GM12878 (cell line): ENCODE data around the gene CISTR.

Experiments
- ELK1 ChIP-seq: IDR thresholded peaks from 2 replicates; pipeline ENCODE4 v1.6.1; 2012; ENCODE audit warnings: low read depth, low read length, improper control_type of control experiment
- GATAD2B ChIP-seq: fragments of 450-650 bp; conservative IDR thresholded peaks from 2 replicates; pipeline ENCODE4 v1.6.1; 2017; ENCODE audit warnings: low read depth, mild to moderate bottlenecking, moderate library complexity
- HDAC6 ChIP-seq: fragments of 200-600 bp; sonication (generic); IDR thresholded peaks from one replicate; pipeline ENCODE4 v1.8.0; 2017; ENCODE audit warnings: antibody characterized with exemption; ENCODE audit not compliant: unreplicated experiment
- MEF2A ChIP-seq: IDR thresholded peaks from 2 replicates; pipeline ENCODE4 v1.6.1; 2011; ENCODE audit warnings: low read depth, mild to moderate bottlenecking, low read length, moderate library complexity; ENCODE audit not compliant: insufficient read depth
- RAD21 ChIP-seq: IDR thresholded peaks from 2 replicates; pipeline ENCODE4 v1.6.1; 2011; ENCODE audit warnings: mild to moderate bottlenecking, low read depth, low read length, moderate library complexity; ENCODE audit not compliant: insufficient read depth
- RELA ChIP-seq: fragments of 450-650 bp; IDR thresholded peaks from 2 replicates; pipeline ENCODE4 v1.8.0; 2014; ENCODE audit warnings: borderline replicate concordance; ENCODE audit not compliant: partially characterized antibody
- SKIL ChIP-seq: fragments of 450-650 bp; IDR thresholded peaks from 2 replicates; pipeline ENCODE4 v1.6.1; 2017; ENCODE audit warnings: mild to moderate bottlenecking, low read depth, inconsistent platforms; ENCODE audit not compliant: poor library complexity, severe bottlenecking
- SMC3 ChIP-seq: IDR thresholded peaks from 2 replicates; pipeline ENCODE4 v1.6.1; 2011; ENCODE audit warnings: low read length, improper control_type of control experiment, borderline replicate concordance
- SRF ChIP-seq, 2 experiments: IDR thresholded peaks; 2 replicates each; pipeline ENCODE4 v1.6.1; 2011; ENCODE audit warnings: low read depth in 2 of 2, low read length in 2 of 2, mild to moderate bottlenecking in 1 of 2, moderate library complexity in 1 of 2
- TARDBP ChIP-seq: IDR thresholded peaks from 2 replicates; pipeline ENCODE4 v1.6.1; 2016; ENCODE audit warnings: borderline replicate concordance
- ZNF274 ChIP-seq: IDR thresholded peaks from one replicate; pipeline ENCODE4 v1.8.0; 2011; ENCODE audit not compliant: insufficient read length, insufficient read depth
- TF ChIP-seq, protein P1 (sequence below): IDR thresholded peaks from 2 replicates; pipeline ENCODE4 v1.6.1; 2012; ENCODE audit warnings: low read length, inconsistent platforms
- TF ChIP-seq, protein P2 (sequence below), 3 experiments: IDR thresholded peaks in 2 of 3; conservative IDR thresholded peaks in 1 of 3; 2 replicates each; pipeline ENCODE4 v1.5.1; 2011; ENCODE audit warnings: low read depth in 3 of 3, low read length in 3 of 3, mild to moderate bottlenecking in 3 of 3, control low read depth in 2 of 3, moderate library complexity in 2 of 3, inconsistent platforms in 1 of 3, mixed read lengths in 1 of 3; ENCODE audit not compliant: control insufficient read depth in 2 of 3, insufficient read depth in 1 of 3; ENCODE audit errors: extremely low read depth in 1 of 3

DNA sequence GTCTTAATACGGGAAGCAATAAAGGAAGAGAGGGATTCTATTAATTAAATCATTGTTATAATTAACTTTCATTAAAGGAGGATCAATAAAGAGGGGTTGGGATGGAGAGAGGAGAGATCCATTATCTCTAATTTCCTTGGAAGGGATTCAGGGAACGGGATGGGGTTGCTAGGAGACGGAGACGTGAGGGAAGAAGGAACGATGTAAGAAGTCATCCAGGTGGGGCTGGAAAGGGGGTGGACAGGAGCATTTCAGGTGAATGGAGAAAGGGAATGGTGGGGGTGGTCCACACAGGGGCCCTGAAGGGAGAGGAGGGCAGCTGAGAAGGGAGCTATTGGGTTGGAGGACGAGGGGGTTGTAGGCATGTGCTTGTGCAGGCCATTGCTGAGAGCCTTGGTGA lies 41.7 kb downstream of the CISTR start:
- TF ChIP-seq RAD21 (no peak), RELA (no peak), GATAD2B (no peak), TARDBP (no peak), SRF (IDR thresholded peaks at IDR 0.05; ENCODE audit: low read depth in 2 of 2, low read length in 2 of 2) (no peak), ZNF274 (no peak), HDAC6 (no peak), SKIL (no peak), MEF2A (no peak), SMC3 (no peak), ELK1 (no peak)
- TF ChIP-seq, protein P1, sequence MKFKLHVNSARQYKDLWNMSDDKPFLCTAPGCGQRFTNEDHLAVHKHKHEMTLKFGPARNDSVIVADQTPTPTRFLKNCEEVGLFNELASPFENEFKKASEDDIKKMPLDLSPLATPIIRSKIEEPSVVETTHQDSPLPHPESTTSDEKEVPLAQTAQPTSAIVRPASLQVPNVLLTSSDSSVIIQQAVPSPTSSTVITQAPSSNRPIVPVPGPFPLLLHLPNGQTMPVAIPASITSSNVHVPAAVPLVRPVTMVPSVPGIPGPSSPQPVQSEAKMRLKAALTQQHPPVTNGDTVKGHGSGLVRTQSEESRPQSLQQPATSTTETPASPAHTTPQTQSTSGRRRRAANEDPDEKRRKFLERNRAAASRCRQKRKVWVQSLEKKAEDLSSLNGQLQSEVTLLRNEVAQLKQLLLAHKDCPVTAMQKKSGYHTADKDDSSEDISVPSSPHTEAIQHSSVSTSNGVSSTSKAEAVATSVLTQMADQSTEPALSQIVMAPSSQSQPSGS, result no peak
- TF ChIP-seq, protein P2, sequence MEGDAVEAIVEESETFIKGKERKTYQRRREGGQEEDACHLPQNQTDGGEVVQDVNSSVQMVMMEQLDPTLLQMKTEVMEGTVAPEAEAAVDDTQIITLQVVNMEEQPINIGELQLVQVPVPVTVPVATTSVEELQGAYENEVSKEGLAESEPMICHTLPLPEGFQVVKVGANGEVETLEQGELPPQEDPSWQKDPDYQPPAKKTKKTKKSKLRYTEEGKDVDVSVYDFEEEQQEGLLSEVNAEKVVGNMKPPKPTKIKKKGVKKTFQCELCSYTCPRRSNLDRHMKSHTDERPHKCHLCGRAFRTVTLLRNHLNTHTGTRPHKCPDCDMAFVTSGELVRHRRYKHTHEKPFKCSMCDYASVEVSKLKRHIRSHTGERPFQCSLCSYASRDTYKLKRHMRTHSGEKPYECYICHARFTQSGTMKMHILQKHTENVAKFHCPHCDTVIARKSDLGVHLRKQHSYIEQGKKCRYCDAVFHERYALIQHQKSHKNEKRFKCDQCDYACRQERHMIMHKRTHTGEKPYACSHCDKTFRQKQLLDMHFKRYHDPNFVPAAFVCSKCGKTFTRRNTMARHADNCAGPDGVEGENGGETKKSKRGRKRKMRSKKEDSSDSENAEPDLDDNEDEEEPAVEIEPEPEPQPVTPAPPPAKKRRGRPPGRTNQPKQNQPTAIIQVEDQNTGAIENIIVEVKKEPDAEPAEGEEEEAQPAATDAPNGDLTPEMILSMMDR (IDR thresholded peaks at IDR 0.05 in 2 of 3, conservative IDR thresholded peaks at IDR 0.05 in 1 of 3; ENCODE audit: control insufficient read depth in 2 of 3, extremely low read depth in 1 of 3, insufficient read depth in 1 of 3, low read depth in 3 of 3, low read length in 3 of 3), result no peak
